GM19035 (cell line): ENCODE measurements around the gene KIF9.
"Not testable (repeated sequence)": the region's sequence is repeated elsewhere in the genome, so short reads cannot be mapped to it uniquely, and the experiment has no call there.

Source experiments
- ATAC-seq: cut with Tn5 transposase; IDR thresholded peaks from one replicate; pipeline ENCODE4 v1.9.1; 2021; ENCODE audit not compliant: unreplicated experiment

KIF9 gene, protein sequence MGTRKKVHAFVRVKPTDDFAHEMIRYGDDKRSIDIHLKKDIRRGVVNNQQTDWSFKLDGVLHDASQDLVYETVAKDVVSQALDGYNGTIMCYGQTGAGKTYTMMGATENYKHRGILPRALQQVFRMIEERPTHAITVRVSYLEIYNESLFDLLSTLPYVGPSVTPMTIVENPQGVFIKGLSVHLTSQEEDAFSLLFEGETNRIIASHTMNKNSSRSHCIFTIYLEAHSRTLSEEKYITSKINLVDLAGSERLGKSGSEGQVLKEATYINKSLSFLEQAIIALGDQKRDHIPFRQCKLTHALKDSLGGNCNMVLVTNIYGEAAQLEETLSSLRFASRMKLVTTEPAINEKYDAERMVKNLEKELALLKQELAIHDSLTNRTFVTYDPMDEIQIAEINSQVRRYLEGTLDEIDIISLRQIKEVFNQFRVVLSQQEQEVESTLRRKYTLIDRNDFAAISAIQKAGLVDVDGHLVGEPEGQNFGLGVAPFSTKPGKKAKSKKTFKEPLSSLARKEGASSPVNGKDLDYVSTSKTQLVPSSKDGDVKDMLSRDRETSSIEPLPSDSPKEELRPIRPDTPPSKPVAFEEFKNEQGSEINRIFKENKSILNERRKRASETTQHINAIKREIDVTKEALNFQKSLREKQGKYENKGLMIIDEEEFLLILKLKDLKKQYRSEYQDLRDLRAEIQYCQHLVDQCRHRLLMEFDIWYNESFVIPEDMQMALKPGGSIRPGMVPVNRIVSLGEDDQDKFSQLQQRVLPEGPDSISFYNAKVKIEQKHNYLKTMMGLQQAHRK

DNA sequence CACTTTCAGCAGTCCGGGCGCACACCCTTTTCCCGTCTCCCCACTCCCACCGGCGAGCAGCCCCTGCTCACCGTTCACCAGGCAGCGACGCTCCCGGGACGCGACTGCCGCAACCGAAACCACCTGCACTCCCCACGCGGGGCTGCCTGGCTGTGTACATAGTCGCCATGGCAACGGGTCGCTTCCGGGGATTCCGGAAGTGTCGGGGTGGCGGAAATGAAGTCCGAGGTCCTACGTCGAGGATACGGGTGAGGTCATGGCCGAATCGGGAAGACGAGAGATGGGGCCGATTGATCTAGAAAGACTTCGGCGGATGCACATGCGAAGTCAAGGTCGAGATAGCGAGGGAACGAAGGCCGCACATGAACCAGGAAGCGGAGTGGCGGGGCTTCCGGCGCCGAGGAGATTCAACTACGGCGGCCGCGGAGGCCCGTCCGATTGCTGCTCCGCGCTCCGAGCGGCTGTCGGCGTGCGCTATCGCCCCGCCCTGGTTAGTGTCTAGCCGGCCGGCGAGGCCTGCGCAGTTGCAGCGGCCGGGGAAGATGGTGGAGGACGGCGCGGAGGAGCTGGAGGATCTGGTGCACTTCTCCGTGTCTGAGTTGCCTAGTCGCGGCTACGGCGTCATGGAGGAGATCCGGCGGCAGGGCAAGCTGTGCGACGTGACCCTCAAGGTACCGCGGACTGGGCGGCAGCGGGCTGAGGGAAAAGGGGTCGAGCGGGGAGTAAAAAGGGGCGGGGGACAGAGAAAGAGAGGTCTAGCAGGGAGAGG lies at the start of gene KIF9, which contains the start of gene KLHL18:
KIF9 (minus strand) TSS at position 376 of the 769 bp plus-strand sequence. CDS start 5,425 bp downstream, outside the sequence.
KLHL18 (plus strand) TSS at position 521 of the 769 bp plus-strand sequence; CDS start at position 543, 22 bp downstream.
- ATAC-seq, result peak; percentile 84

DNA sequence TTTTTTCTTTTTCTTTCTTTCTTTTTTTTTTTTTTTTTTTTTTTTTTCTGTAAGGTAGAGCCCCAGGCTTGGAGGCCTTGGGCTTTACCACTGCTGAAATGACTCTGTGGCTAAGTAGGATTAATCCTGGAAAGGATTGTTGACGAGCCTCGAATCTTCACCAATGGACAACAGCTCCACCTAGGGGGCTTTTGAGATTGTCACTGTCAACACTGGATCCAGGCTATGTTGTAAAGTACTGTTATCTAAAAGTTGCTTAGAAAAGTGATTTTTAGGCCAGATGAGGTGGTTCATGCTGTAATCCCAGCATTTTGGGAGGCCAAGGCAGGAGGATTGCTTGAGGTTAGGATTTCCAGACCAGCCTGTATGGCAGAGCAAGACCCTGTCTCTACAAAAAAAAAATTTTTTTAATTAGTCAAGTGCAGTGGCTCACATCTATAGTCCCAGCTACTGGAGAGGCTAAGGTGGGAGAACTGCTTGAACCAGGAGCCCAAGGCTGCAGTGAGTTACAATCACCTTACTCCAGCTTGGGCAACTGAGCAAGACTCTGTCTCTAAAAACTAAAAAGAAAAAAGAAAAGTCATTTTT lies 41.8 kb upstream of the KIF9 start:
- ATAC-seq, result no peak

DNA sequence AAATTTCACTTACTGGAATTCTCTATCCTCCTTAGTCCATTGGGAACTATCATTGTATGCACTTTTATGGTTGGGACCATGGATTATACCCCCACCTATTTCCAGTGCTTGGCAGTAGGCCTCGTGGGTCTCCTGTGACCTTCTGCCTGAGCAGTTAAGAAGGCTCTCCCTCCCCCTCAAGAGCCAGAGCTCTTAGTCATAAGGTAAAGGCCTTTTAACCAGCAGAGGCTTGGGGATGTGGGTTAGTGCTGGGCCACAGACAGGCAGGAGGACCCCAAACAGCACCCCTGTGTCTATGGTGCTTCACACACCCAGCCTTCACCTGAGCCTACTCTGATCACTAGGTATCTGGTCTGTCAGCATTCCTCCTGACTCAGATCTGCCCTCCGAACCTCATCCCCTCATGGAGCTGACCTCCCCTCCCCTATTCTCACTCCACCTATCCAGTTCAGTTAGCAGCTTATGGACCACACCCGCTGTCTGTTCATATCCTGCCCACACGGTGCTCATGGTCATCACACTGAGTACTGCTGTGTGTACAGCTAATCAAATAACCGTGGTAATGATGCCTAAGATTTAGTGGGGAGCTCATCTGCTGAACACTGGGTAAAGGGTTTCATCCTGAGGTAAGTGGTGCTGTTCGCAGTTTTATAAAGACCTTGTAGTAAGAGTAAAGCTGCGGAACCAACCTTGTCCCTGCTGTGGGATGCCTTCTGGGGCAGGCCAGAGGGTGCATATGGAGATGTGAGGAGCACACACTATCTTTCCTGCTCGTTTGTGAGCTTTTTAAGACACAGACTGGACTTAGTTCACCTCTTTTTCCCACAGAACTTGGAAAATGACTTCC lies 41.1 kb upstream of the KIF9 start:
- ATAC-seq, result no peak

DNA sequence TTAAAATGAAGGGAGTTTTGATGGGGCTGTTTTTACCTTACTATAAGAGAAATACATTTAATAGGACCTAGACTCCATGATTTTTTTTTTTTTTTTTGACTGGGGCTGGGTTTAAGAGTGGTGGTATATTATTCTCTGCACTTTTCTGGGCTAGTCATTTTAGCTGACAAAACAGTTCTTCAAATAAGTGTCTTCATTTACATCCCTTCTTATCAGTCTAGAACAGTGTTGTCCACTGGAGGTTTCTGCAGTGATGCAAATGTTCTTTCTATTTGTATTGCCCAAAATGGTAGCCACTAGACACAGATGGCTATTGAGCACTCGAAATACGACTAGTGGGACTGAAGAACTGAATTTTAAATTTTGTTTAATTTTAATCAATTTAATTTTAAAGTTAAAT lies 37.4 kb upstream of the KIF9 start:
- no peak for ATAC-seq

DNA sequence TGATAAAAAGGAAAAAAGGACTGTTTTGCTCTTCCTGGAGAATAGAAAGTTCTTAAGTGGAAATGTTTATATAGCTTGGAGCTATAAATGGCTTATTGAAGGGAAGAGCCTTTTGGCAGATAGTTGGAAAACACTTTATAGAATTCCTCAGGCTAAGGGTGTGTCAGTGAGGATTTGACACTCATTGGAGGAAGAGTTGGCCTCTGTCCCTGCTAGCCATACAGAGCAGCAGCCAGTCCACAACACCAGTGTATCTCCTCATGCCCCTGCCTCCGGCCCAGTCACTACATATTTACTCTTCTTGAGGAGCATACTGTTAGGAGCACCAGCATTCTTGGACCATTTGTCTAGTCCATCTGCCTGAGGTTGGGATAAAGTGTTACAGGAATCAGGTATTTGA lies 36.3 kb upstream of the KIF9 start:
- no peak for ATAC-seq

DNA sequence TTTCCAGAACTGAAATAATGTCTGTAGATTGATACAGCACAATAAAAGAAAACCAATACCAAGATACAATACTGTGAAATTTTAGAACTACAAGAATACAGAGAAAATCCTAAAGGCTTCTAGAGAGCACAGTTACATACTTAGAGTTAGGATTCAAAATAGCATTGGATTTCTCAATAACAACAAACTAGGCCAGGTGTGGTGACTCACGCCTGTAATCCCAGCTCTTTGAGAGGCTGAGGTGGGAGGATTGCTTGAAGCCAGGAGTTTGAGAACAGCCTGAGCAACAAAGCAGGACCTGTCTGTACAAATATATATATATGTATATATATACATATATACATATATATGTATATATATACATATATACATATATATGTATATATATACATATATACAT lies 33.6 kb upstream of the KIF9 start:
- not testable (repeated sequence) for ATAC-seq

DNA sequence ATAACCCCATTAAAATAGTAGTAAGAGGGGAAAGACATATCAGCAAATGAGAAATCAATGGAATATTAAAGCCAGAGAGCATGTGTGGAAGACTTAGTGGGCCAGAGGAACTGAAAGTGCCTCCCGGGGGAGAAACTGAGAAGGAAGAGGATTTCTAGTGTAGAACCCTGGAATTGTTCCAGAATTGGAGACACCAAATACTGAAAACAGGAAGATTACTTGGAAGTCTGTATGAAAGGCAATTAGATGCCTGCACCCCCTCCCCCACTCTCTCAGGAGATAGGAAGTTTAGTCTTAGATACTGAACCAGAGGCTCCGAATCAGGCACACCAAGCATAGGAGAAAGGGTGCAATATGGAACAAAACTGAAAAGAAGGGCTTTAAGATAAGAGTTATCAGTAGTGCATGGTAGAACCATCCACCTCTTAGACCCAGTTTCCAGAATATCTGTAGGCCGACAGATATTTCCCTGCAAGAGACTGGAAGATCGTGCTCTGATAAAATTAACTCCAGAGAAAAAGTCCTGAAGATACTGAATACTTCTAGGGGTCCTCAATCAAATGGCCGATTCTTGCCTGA lies 32.6 kb upstream of the KIF9 start:
- ATAC-seq, result no peak

DNA sequence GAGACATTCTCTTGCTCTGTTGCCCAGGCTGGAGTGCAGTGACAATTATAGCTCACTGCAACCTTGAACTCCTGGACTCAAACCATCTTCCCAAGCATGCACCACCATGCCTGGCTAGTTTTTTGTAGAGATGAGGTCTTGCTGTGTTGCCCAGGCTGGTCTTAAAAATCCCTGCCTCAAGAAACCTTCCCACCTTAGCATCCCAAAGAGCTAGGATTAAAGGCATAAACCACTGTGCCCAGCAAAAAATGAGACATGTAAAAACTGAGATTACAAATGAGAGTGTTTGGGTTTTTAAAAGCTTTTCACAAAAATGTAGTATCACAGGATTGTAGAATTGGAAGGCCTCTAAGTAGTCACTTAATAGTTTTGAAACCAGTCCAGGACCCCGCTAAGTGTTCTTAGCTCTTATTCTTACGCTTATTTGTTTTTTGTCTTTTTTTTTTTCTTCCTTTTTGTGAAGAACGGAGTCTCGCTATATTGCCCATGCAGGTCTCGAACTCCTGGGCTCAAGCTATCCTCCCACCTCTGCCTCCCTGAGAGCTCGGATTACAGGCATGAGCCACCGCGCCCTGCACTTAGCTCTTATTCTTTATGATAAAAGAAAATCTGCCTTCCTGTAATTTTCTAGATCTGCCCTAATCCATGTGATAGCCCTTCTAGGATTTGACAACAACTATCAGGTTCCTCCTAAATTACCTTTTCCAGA lies 31.6 kb upstream of the KIF9 start:
- ATAC-seq, result no peak

DNA sequence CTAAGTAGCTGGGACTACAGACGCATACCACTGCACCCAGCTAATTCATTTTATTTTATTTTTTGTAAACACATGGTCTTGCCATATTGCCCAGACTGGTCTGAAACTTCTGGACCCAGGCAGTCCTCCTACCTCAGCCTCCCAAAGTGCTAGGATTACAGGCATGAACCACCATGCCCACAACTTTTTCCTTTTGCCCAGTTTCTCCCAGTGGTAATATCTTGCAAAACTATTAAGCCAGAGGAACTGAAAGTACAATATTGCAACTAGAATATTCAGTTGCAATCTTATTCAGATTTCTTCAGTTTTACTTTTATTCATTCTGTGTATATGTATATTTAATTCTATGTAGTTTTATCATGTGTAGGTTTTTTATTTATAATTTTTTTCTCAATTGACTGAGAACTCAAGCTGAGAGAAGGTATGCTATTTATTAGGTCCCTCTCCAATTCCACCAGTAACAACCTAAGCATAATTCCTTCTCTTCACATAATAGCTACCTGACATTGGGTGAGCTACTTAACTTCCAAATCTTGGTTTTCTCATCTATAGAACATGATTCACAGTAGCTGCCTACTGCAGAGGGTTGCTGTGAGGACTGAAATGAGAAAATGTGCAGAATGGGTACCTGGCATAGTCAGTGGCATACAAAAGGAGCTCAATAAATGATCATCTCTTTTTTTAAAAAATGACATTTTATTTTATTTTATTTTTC lies 30.9 kb upstream of the KIF9 start:
- ATAC-seq, result no peak

DNA sequence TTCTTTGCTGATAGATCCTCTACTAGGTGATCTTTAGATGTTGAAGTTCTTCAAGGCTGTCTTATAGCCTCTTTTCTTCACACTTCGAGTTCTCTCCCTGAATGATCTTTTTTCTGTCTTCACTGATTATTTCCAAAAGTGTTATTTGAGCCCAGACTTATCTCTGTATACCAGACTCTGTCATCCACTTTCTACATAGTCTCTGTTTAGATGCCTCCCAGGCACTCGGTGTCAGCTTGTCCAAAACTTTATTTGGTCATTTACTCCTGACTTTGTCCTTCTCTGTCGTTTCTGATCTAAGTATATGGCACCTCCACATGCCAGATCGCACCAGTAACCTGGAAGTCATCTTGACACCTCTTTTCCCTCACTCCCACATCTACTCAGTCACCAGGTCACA lies 27.8 kb upstream of the KIF9 start:
- ATAC-seq, result no peak

DNA sequence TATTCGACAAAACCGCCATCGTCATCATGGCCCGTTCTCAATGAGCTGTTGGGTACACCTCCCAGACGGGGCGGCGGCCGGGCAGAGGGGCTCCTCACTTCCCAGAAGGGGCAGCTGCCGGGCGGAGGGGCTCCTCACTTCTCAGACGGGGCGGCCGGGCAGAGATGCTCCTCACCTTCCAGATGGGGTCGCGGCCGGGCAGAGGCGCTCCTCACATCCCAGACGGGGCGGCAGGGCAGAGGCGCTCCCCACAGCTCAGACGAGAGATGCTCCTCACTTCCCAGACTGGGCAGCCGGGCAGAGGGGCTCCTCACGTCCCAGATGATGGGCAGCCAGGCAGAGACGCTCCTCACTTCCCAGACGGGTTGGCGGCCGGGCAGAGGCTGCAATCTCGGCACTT lies 26.6 kb upstream of the KIF9 start:
- not testable (repeated sequence) for ATAC-seq

DNA sequence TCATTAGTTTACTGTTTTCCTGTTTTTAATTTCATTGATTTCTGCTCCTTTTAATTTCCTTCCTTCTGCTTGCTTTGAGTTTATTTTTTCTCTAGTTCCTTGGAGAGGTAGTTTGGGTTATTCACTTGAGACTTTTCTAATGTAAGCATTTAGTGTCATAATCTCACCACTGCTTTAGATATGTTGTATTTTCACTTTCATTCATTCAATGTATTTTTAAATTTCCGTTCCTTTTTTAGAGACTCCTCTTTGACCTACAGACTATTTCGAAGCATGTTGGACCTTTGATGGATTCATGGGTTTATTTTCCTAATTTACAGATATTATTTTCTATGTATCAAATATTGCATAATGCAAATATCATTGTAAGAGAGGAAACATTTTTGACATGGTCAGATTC lies 23.4 kb upstream of the KIF9 start:
- ATAC-seq, result no peak

DNA sequence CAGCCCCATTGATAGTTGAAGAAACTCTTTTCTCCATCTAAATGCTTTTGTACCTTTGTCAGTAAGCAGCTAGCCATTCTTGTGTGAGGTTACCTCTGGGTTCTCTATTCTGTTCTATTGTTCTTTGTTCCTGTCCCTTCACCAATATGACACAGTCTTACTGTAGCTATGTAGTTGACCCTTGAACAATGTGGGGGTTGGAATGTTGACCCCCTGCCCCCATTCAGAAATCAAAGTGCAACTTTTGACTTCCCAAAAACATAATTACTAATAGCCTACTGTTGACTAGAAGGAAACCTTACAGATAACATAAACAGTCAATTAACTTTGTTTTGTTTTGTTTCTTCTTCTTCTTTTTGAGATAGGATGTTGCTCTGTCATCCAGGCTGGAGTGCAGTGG lies 18.9 kb upstream of the KIF9 start:
- no peak for ATAC-seq

DNA sequence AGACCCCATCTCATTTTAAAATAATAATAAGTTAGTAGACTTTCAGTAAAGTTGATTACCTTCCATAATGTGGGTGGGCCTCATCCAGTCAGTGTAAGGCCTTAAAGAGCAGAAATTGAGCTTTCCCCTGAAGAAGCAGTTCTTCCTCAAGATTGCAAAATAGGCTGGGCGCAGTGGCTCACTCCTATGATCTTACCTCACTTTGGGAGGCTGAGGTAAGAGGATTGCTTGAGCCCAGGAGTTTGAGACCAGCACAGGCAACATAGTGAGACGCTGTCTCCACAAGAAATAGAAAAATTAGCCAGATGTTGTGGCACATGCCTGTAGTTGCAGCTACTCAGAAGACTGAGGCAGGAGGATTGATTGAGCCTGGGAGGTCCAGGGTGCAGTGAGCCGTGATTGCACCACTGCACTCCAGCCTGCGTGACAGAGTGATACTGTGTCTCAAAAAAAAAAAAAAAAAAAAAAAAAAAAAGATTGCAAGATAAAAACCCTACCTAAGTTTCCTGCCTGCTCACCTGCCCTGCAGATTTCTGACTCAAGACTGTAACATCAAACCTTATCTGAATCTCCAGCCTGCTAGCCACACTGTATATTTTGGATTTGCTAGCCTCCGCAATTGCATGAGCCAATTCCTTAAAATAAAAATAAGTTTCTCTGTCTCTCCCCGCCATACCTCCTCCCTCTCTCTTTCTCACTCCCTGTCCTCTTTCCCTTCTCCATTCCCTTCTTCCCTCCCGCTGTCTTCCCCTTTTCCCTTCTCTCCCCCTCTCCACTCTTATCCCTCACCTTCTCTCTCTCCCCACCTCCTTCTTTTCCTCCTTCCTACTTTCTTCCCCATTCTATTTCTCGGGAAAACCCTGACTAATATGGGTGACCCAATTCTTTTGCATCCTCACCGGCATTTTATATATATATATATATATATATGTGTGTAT lies 17.1 kb upstream of the KIF9 start:
- no peak for ATAC-seq

DNA sequence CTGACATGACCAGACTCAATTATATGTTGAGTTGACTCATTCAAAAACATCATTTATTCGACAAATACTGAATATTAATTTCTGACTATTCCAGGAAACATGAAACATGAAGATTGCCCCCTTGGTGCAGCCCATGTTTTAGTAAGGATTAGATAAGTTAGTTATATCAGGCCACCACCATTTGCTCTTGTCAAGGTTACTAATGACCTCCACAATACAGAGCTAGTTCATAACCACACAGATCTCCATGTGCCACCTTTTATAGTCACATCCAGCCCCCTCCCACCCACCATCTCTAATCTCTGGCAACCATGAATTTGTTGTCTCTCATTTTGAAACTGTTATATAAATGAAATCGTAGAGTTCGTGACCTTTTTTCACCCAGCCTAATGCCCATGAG lies 15.8 kb upstream of the KIF9 start:
- ATAC-seq, result no peak

DNA sequence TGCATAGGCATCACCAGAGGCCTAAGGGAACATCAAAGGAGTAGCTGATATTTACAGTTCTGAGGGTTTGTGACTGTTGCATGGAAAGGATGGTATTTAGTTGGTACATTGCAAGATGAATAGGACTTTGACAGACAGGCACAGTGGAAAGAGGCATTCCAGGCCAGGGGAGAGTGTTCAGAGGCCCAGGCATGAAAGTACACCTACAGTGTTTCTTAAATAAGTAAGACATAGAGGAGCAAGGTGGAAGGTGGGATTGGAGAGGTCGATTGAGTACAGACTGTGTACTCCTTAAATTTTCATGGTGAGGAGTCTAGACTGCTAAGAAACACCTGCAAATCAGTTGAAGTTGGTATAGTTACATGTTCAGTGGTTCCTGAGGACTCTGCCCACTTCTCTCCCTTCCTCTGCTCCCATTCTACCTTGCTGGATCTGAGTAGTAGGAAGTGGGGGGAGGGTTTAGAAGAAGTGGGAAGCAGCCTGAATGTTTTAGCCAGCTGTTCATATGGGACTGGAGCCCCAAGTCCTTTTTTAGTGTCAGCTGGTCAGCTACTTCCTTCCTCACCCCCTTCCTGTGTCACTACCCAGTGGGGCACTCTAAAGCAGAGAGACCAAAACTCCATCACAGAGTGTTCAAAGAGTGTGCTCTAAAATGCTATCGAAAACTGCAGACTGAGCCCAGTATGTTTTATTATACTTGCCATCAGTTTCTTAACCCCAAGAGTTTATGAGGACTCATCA lies 14.1 kb upstream of the KIF9 start:
- no peak for ATAC-seq

DNA sequence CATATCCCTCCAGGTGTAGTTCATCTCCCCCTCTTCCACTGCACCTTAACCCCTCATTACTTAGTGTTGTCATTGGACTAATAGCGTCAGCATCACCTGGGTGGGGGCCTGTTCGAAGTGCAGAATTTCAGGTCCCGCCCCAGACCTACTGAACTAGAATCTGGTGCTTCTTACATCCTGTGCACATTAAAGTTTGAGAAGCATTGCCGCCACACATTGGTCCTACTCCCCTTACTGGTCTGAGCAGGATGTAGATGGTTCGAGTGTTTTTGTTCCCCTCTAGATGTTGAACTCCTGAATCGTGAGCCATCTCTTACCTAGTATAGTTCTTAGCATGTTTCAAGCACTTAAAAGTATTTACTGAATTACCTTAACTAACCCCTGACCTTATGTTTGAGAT lies 13.4 kb upstream of the KIF9 start:
- ATAC-seq, result no peak
